ENCODE results near the gene ARHGAP10. TPM values are rescaled to one million over a fixed set of nuclear protein-coding genes. Genes with fewer than 3 reads are reported as not detected.
A peak's percentile ranks its signal among the peaks of the same experiment; 100 is the strongest.

ARHGAP10 gene
- total and polyA plus RNA-seq, 10 of the 15 experiments (the other 5 are each of a cell fraction or from before 2014, with no cell fraction given), result 1.3 to 25.8 (median 17.2) TPM

DNA sequence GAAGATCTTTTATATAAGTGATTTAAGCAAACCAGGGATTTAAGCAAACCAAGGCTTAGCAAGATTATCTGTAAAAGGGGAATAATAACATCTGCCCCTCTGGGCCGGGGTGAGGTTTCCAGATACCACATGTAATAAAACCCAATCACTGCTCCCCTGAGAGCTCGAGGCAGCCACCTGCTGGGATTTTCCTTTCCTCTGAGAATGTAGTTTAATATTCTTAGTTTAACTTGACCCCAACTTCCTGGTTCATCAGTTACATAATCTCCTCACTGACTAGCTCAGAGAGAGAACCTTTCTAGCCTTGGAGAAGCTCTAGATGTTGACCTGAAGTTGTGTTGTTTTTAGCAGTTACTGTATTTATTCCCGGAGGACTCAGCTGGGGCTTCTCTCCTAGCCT lies 322.4 kb downstream of the ARHGAP10 start:
- Histone ChIP-seq H3K36me3 (ENCODE audit: control insufficient read depth in 2 of 2, insufficient read depth in 2 of 2, low read length in 1 of 2) (peaks cover 0 to 2% of the 10 kb centered on the region in 2 experiments; a peak in 2 of 4 replicates), H4K20me1 (ENCODE audit: control insufficient read depth, insufficient read depth) (peaks cover 5% of the 10 kb centered on the region; the same call in 1 of the 2 replicates), H3K9me3 (replicated peaks; ENCODE audit: control insufficient read depth, insufficient read depth, low read length) (no peaks in the 10 kb centered on the region), H3K79me2 (ENCODE audit: control insufficient read depth, insufficient read depth, low read length) (peaks cover 3% of the 10 kb centered on the region; the same call in 1 of the 2 replicates), H3K4me1 (ENCODE audit: control insufficient read depth, insufficient read depth, low read length) (peaks cover 30% of the 10 kb centered on the region), H3K4me3 (no peak overlapping the region), H3K27ac (ENCODE audit: control insufficient read depth, insufficient read depth) (no peak overlapping the region), H2AFZ (ENCODE audit: control insufficient read depth, low read depth, low read length) (no peak overlapping the region), H3K9ac (ENCODE audit: control insufficient read depth, insufficient read depth, low read length) (no peak overlapping the region), H3K27me3 (replicated peaks in 1 of 2; ENCODE audit: control insufficient read depth in 2 of 2, insufficient read depth in 2 of 2, low read length in 1 of 2) (no peaks in the 10 kb centered on the region), H3K4me2 (ENCODE audit: control insufficient read depth, insufficient read depth) (no peak overlapping the region)
- ChIA-PET POLR2A (no interaction called here), SMC1A (ENCODE audit: uncharacterized antibody, unreplicated experiment) (interaction anchor here (0.8 to 1.7 kb wide), 6 partner anchors 10 to 187 kb away, joined by 3 to 4 read pairs (median 4); no protein-coding TSS in a partner anchor), CTCF (interaction anchor here (0.5 to 4.3 kb wide), 4 partner anchors 9 to 235 kb away, joined by 3 to 25 read pairs (median 4); no protein-coding TSS in a partner anchor), RAD21 (ENCODE audit: unreplicated experiment) (interaction anchor here (1.0 to 1.5 kb wide), 3 partner anchors 8 to 187 kb away, joined by 3 to 6 read pairs (median 3); no protein-coding TSS in a partner anchor)
- 0 out of 2 replicates have a peak, but pooled peaks have one; percentile 4 for TF ChIP-seq RAD21 (IDR thresholded peaks at IDR 0.05; ENCODE audit: insufficient read depth, low read depth, low read length)
- TF ChIP-seq POLR2AphosphoS5 (IDR thresholded peaks at IDR 0.05; ENCODE audit: low read length), result no peak
- TF ChIP-seq NR2F1 (conservative IDR thresholded peaks at IDR 0.05), result peak; percentile 63; the same call in 1 of the 2 replicates
- in situ Hi-C loops (cut with MboI), result no loop called here
- 10% methylated on average over 3 of the region's 3 CpGs for WGBS (ENCODE audit: insufficient coverage, insufficient replicate concordance, low lambda C conversion rate, missing lambda C conversion rate)
- DNase-seq (ENCODE audit: low read depth, low spot score) (no peak), ATAC-seq (peak; percentile 4; the same call in 1 of the 3 replicates), FAIRE-seq (no peak)
- intact Hi-C loops (cut with micrococcal nuclease; ENCODE audit: unreplicated experiment), result loop anchor here (10.0 kb wide), 1 partner anchor 439 kb away; the partner anchor contains the start of gene TMEM184C
- BruUV-seq (replicated peaks), result no TSS peak

DNA sequence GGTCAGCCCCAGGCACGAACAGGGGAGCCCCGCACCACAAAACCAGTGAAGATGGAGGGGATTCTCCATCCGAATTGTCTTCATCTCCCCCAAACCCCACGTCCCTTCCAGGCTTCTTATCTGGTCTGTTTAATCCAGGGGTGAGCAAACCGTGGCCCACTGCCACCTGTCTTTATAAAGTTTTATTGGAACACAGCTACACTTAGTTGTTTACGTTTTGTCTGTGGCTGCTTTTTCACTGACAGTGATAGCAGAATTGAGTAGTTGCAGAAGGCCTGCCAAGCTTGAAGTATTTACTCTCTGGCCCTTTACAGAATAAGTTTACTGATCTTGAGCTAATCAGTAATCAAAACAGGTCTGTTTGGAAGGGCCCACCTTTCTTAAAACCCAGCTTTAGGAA lies 324.0 kb downstream of the ARHGAP10 start:
- FAIRE-seq (no peak), ATAC-seq (no peak)
- SMC1A ChIA-PET (ENCODE audit: uncharacterized antibody, unreplicated experiment), result interaction anchor here (0.8 to 2.1 kb wide), 4 partner anchors 11 to 112 kb away, joined by 3 to 13 read pairs (median 5); no protein-coding TSS in a partner anchor
- no peak for TF ChIP-seq NFXL1 (IDR thresholded peaks at IDR 0.05; ENCODE audit: borderline replicate concordance)
- TF ChIP-seq, protein P1, sequence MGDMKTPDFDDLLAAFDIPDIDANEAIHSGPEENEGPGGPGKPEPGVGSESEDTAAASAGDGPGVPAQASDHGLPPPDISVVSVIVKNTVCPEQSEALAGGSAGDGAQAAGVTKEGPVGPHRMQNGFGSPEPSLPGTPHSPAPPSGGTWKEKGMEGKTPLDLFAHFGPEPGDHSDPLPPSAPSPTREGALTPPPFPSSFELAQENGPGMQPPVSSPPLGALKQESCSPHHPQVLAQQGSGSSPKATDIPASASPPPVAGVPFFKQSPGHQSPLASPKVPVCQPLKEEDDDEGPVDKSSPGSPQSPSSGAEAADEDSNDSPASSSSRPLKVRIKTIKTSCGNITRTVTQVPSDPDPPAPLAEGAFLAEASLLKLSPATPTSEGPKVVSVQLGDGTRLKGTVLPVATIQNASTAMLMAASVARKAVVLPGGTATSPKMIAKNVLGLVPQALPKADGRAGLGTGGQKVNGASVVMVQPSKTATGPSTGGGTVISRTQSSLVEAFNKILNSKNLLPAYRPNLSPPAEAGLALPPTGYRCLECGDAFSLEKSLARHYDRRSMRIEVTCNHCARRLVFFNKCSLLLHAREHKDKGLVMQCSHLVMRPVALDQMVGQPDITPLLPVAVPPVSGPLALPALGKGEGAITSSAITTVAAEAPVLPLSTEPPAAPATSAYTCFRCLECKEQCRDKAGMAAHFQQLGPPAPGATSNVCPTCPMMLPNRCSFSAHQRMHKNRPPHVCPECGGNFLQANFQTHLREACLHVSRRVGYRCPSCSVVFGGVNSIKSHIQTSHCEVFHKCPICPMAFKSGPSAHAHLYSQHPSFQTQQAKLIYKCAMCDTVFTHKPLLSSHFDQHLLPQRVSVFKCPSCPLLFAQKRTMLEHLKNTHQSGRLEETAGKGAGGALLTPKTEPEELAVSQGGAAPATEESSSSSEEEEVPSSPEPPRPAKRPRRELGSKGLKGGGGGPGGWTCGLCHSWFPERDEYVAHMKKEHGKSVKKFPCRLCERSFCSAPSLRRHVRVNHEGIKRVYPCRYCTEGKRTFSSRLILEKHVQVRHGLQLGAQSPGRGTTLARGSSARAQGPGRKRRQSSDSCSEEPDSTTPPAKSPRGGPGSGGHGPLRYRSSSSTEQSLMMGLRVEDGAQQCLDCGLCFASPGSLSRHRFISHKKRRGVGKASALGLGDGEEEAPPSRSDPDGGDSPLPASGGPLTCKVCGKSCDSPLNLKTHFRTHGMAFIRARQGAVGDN (IDR thresholded peaks at IDR 0.05), result no peak
- TF ChIP-seq, protein P2, sequence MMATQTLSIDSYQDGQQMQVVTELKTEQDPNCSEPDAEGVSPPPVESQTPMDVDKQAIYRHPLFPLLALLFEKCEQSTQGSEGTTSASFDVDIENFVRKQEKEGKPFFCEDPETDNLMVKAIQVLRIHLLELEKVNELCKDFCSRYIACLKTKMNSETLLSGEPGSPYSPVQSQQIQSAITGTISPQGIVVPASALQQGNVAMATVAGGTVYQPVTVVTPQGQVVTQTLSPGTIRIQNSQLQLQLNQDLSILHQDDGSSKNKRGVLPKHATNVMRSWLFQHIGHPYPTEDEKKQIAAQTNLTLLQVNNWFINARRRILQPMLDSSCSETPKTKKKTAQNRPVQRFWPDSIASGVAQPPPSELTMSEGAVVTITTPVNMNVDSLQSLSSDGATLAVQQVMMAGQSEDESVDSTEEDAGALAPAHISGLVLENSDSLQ (IDR thresholded peaks at IDR 0.05), result no peak
- TF ChIP-seq RB1 (IDR thresholded peaks at IDR 0.05; ENCODE audit: borderline replicate concordance), result no peak

More for the DNA sequence above, 324.0 kb downstream of the ARHGAP10 start:
- Histone ChIP-seq H3K4me3 (no peak overlapping the region), H3K9ac (ENCODE audit: control insufficient read depth, insufficient read depth, low read length) (no peak overlapping the region), H2AFZ (ENCODE audit: control insufficient read depth, low read depth, low read length) (no peak overlapping the region), H3K36me3 (ENCODE audit: control insufficient read depth in 2 of 2, insufficient read depth in 2 of 2, low read length in 1 of 2) (no peaks in the 10 kb centered on the region; a peak in 1 of 4 replicates), H3K9me3 (replicated peaks; ENCODE audit: control insufficient read depth, insufficient read depth, low read length) (no peaks in the 10 kb centered on the region), H3K27ac (ENCODE audit: control insufficient read depth, insufficient read depth) (no peak overlapping the region), H3K4me2 (ENCODE audit: control insufficient read depth, insufficient read depth) (peak overlapping the region; percentile 8; the same call in 1 of the 2 replicates), H4K20me1 (ENCODE audit: control insufficient read depth, insufficient read depth) (peaks cover 5% of the 10 kb centered on the region; the same call in 1 of the 2 replicates), H3K4me1 (ENCODE audit: control insufficient read depth, insufficient read depth, low read length) (peaks cover 36% of the 10 kb centered on the region), H3K27me3 (replicated peaks in 1 of 2; ENCODE audit: control insufficient read depth in 2 of 2, insufficient read depth in 2 of 2, low read length in 1 of 2) (no peaks in the 10 kb centered on the region), H3K79me2 (ENCODE audit: control insufficient read depth, insufficient read depth, low read length) (peaks cover 3% of the 10 kb centered on the region; the same call in 1 of the 2 replicates)
- DNase-seq (ENCODE audit: low read depth, low spot score), result no peak
- WGBS (ENCODE audit: insufficient coverage, insufficient replicate concordance, low lambda C conversion rate, missing lambda C conversion rate), result 64% methylated on average over 6 of the region's 6 CpGs
- CTCF ChIA-PET, result interaction anchor here (0.5 to 4.3 kb wide), 11 partner anchors 9 to 386 kb away, joined by 3 to 25 read pairs (median 3); partner anchors contain the start of gene NR3C2
- POLR2A ChIA-PET, result no interaction called here
- RAD21 ChIA-PET (ENCODE audit: unreplicated experiment), result interaction anchor here (1.4 to 2.0 kb wide), 4 partner anchors 11 to 189 kb away, joined by 3 to 9 read pairs (median 5); no protein-coding TSS in a partner anchor
- in situ Hi-C loops (cut with MboI) (loop anchor here (5.0 kb wide), 1 partner anchor 386 kb away; the partner anchor contains the start of gene NR3C2), intact Hi-C loops (cut with micrococcal nuclease; ENCODE audit: unreplicated experiment) (loop anchor here (5.0 to 10.0 kb wide), 3 partner anchors 114 to 441 kb away; partner anchors contain the start of genes NR3C2 and TMEM184C)
- no TSS peak for BruUV-seq (replicated peaks)

Data from GM12878 (cell line).